Activated CD8-positive, alpha-beta T cell treated with anti-CD3 and anti-CD28 coated beads for 36 hours (primary cell): ENCODE data around the gene TM4SF4. TPM values are rescaled to one million over a fixed set of nuclear protein-coding genes. Genes with fewer than 3 reads are reported as not detected.

Experiments used
- ATAC-seq: fragments of 200-7000 bp; cut with Tn5 transposase; one replicate; pipeline ENCODE4 v1.10.0; 2021; ENCODE audit warnings: mild to moderate bottlenecking, moderate library complexity
- CTCF ChIA-PET: fragments of 350-600 bp; sonication (Branson Sonifier 250); formaldehyde crosslinking; loops from one replicate; lab custom pipeline; 2021; ENCODE audit warnings: antibody characterized with exemption; lab: Charles Lee
- POLR2A ChIA-PET: fragments of 350-600 bp; sonication (Branson Sonifier 250); formaldehyde crosslinking; loops from one replicate; lab custom pipeline; 2021; ENCODE audit warnings: antibody characterized with exemption; lab: Charles Lee
- DNase-seq: peaks from one replicate; pipeline ENCODE4 v3.0.0-alpha.2; 2020
- H3K27ac Mint-ChIP-seq: one replicate; pipeline ENCODE4 v1.8.0; 2021; ENCODE audit warnings: mild to moderate bottlenecking, mixed read lengths
- H3K27me3 Mint-ChIP-seq: one replicate; pipeline ENCODE4 v1.8.0; 2021; ENCODE audit warnings: mixed read lengths
- H3K36me3 Mint-ChIP-seq: one replicate; pipeline ENCODE4 v1.8.0; 2021; ENCODE audit warnings: low read depth, mixed read lengths
- H3K4me1 Mint-ChIP-seq: one replicate; pipeline ENCODE4 v1.8.0; 2021; ENCODE audit warnings: low read depth, mixed read lengths
- H3K4me3 Mint-ChIP-seq: one replicate; pipeline ENCODE4 v1.8.0; 2021; ENCODE audit warnings: mild to moderate bottlenecking, moderate library complexity, mixed read lengths
- H3K9me3 Mint-ChIP-seq: one replicate; pipeline ENCODE4 v1.8.0; 2021; ENCODE audit warnings: mixed read lengths
- CTCF ChIP-seq: fragments of 200-600 bp; IDR thresholded peaks from one replicate; pipeline ENCODE4 v1.8.0; 2022; ENCODE audit warnings: antibody characterized with exemption, mild to moderate bottlenecking
- intact Hi-C: fragments of 100-400 bp; cut with micrococcal nuclease; formaldehyde crosslinking; loops from one replicate; pipeline ENCODE4 v1.10.0; 2022
- total RNA-seq, 2 experiments: library from RNA; stranded (reverse); gene quantifications; one replicate each; pipeline ENCODE4 v1.2.3, GENCODE V29; 2021

The TM4SF4 gene
- total RNA-seq, 2 experiments from 2014 or later = not detected

- Mint-ChIP-seq H3K4me3 (no peak overlapping the region), H3K36me3 (no peaks in the 10 kb centered on the region), H3K27me3 (peaks cover 13% of the 10 kb centered on the region), H3K9me3 (no peaks in the 10 kb centered on the region), H3K27ac (no peak overlapping the region), H3K4me1 (no peaks in the 10 kb centered on the region)
- ChIA-PET POLR2A (no interaction called here), CTCF (interaction anchor here (1.0 to 1.3 kb wide), 2 partner anchors 12 to 219 kb away, joined by 3 to 4 read pairs; no protein-coding TSS in a partner anchor)
- DNase-seq = no peak
- TF ChIP-seq CTCF = no peak
- ATAC-seq = no peak
- intact Hi-C loops = no loop called here
Measured at GRCh38 chr3:149497966-149498670, 23.6 kb downstream of the TM4SF4 start.

GRCh38 chr3:149501524-149501923, 27.0 kb downstream of the TM4SF4 start:
- ATAC-seq (no peak), DNase-seq (no peak)
- POLR2A ChIA-PET = no interaction called here
- intact Hi-C loops = no loop called here
- CTCF ChIA-PET = interaction anchor here (1.3 kb wide), 1 partner anchor 8 kb away, joined by 4 read pairs; no protein-coding TSS in a partner anchor
- peaks cover 5% of the 10 kb centered on the region for H3K27me3 Mint-ChIP-seq
- no peak for TF ChIP-seq CTCF
- no peaks in the 10 kb centered on the region for H3K36me3 Mint-ChIP-seq
- H3K9me3 Mint-ChIP-seq = no peaks in the 10 kb centered on the region
- H3K4me1 Mint-ChIP-seq = no peaks in the 10 kb centered on the region
- no peak overlapping the region for H3K27ac Mint-ChIP-seq
- no peak overlapping the region for H3K4me3 Mint-ChIP-seq

- Mint-ChIP-seq H3K4me3 (no peak overlapping the region), H3K27ac (no peak overlapping the region), H3K36me3 (no peaks in the 10 kb centered on the region), H3K27me3 (peaks cover 5% of the 10 kb centered on the region), H3K9me3 (no peaks in the 10 kb centered on the region), H3K4me1 (peaks cover under 1% of the 10 kb centered on the region)
- ChIA-PET POLR2A (no interaction called here), CTCF (interaction anchor here (1.3 kb wide), 1 partner anchor 9 kb away, joined by 4 read pairs; no protein-coding TSS in a partner anchor)
- no peak for TF ChIP-seq CTCF
- ATAC-seq = no peak
- no peak for DNase-seq
- intact Hi-C loops = no loop called here
Measured at GRCh38 chr3:149502438-149502837, 27.9 kb downstream of the TM4SF4 start.

- Mint-ChIP-seq H3K4me3 (no peak overlapping the region), H3K36me3 (no peaks in the 10 kb centered on the region), H3K27me3 (peaks cover 7% of the 10 kb centered on the region), H3K9me3 (no peaks in the 10 kb centered on the region), H3K4me1 (peaks cover 4% of the 10 kb centered on the region), H3K27ac (no peak overlapping the region)
- TF ChIP-seq CTCF = no peak
- no peak for ATAC-seq
- no peak for DNase-seq
- intact Hi-C loops = no loop called here
- ChIA-PET CTCF (interaction anchor here (1.0 to 1.6 kb wide), 3 partner anchors 11 to 266 kb away, joined by 3 to 4 read pairs (median 3); no protein-coding TSS in a partner anchor), POLR2A (no interaction called here)
Measured at GRCh38 chr3:149506540-149506939, 32.0 kb downstream of the TM4SF4 start.

GRCh38 chr3:149506965-149507364, 32.5 kb downstream of the TM4SF4 start:
- H3K4me3 Mint-ChIP-seq = no peak overlapping the region
- CTCF ChIA-PET = interaction anchor here (1.2 to 1.6 kb wide), 2 partner anchors 12 to 266 kb away, joined by 3 to 4 read pairs; no protein-coding TSS in a partner anchor
- no peak overlapping the region for H3K27ac Mint-ChIP-seq
- no peaks in the 10 kb centered on the region for H3K36me3 Mint-ChIP-seq
- ATAC-seq (no peak), DNase-seq (no peak)
- intact Hi-C loops = no loop called here
- no peaks in the 10 kb centered on the region for H3K9me3 Mint-ChIP-seq
- no peak for TF ChIP-seq CTCF
- peaks cover 4% of the 10 kb centered on the region for H3K4me1 Mint-ChIP-seq
- POLR2A ChIA-PET = no interaction called here
- peaks cover 6% of the 10 kb centered on the region for H3K27me3 Mint-ChIP-seq
